ENCODE data around the gene OR9Q1.

The OR9Q1 gene

GRCh38 chr11:58011771-58012170 is 11.9 kb upstream of the OR9Q1 start:
- Histone ChIP-seq H4K12ac (ENCODE audit: low read depth, low read length) (no peak overlapping the region), H2BK120ac (ENCODE audit: insufficient read depth, low read length, poor library complexity) (no peak overlapping the region), H3K9me3 (ENCODE audit: insufficient read depth, low read depth, low read length) (no peaks in the 10 kb centered on the region), H3K4ac (ENCODE audit: low read depth, low read length) (no peak overlapping the region), H4K91ac (ENCODE audit: low read depth, low read length) (no peak overlapping the region), H4K8ac (ENCODE audit: low read depth, low read length) (no peak overlapping the region), H2BK12ac (ENCODE audit: low read length) (no peak overlapping the region), H3K4me1 (ENCODE audit: control insufficient read depth in 1 of 2, insufficient read depth in 2 of 2, low read length in 2 of 2) (no peaks in the 10 kb centered on the region), H3K27ac (ENCODE audit: low read depth, low read length) (no peak overlapping the region), H3K4me3 (ENCODE audit: low read depth, low read length) (no peak overlapping the region), H3K27me3 (ENCODE audit: insufficient read depth, low read length) (no peaks in the 10 kb centered on the region), H3K79me1 (ENCODE audit: low read length) (no peaks in the 10 kb centered on the region), H3K18ac (ENCODE audit: low read length) (no peak overlapping the region), H3K23ac (ENCODE audit: low read length) (no peak overlapping the region), H3K4me2 (ENCODE audit: low read length) (no peak overlapping the region), H2AFZ (ENCODE audit: insufficient read depth, low read length, poor library complexity) (no peak overlapping the region), H3K9ac (ENCODE audit: low read length) (no peak overlapping the region), H3K14ac (ENCODE audit: low read length) (no peak overlapping the region), H2BK5ac (ENCODE audit: low read depth, low read length, poor library complexity) (no peak overlapping the region), H3K79me2 (ENCODE audit: control insufficient read depth, insufficient read depth, low read length, poor library complexity) (no peaks in the 10 kb centered on the region), H3K36me3 (ENCODE audit: control insufficient read depth in 1 of 2, insufficient read depth in 2 of 2, low read length in 2 of 2) (no peaks in the 10 kb centered on the region), H2AK5ac (ENCODE audit: low read length) (no peak overlapping the region)
- DNase-seq: no peak
- no CpG with 5 or more reads among the region's 6 CpGs for WGBS (ENCODE audit: extremely low coverage, insufficient coverage, insufficient read length)

GRCh38 chr11:58024601-58025091 is 965 bp downstream of the OR9Q1 start:
- H4K91ac ChIP-seq (ENCODE audit: low read depth, low read length): no peak overlapping the region
- no peak overlapping the region for H4K8ac ChIP-seq (ENCODE audit: low read depth, low read length)
- H3K79me1 ChIP-seq (ENCODE audit: low read length): no peaks in the 10 kb centered on the region
- H3K9me3 ChIP-seq (ENCODE audit: insufficient read depth, low read depth, low read length): no peaks in the 10 kb centered on the region
- no peak overlapping the region for H3K14ac ChIP-seq (ENCODE audit: low read length)
- H3K79me2 ChIP-seq (ENCODE audit: control insufficient read depth, insufficient read depth, low read length, poor library complexity): no peaks in the 10 kb centered on the region
- H3K23ac ChIP-seq (ENCODE audit: low read length): no peak overlapping the region
- no peak overlapping the region for H3K4me3 ChIP-seq (ENCODE audit: low read depth, low read length)
- H3K27ac ChIP-seq (ENCODE audit: low read depth, low read length): no peak overlapping the region
- no peak overlapping the region for H2AFZ ChIP-seq (ENCODE audit: insufficient read depth, low read length, poor library complexity)
- no peak overlapping the region for H3K4ac ChIP-seq (ENCODE audit: low read depth, low read length)
- H3K9ac ChIP-seq (ENCODE audit: low read length): no peak overlapping the region
- no peak overlapping the region for H4K12ac ChIP-seq (ENCODE audit: low read depth, low read length)
- no peak overlapping the region for H2AK5ac ChIP-seq (ENCODE audit: low read length)
- H3K27me3 ChIP-seq (ENCODE audit: insufficient read depth, low read length): no peaks in the 10 kb centered on the region
- H2BK12ac ChIP-seq (ENCODE audit: low read length): no peak overlapping the region
- no peaks in the 10 kb centered on the region for H3K4me1 ChIP-seq (ENCODE audit: control insufficient read depth in 1 of 2, insufficient read depth in 2 of 2, low read length in 2 of 2)
- no peak overlapping the region for H2BK5ac ChIP-seq (ENCODE audit: low read depth, low read length, poor library complexity)
- no peak overlapping the region for H3K18ac ChIP-seq (ENCODE audit: low read length)
- WGBS (ENCODE audit: extremely low coverage, insufficient coverage, insufficient read length): no CpG with 5 or more reads among the region's 8 CpGs
- H3K4me2 ChIP-seq (ENCODE audit: low read length): no peak overlapping the region
- no peaks in the 10 kb centered on the region for H3K36me3 ChIP-seq (ENCODE audit: control insufficient read depth in 1 of 2, insufficient read depth in 2 of 2, low read length in 2 of 2)
- no peak for DNase-seq
- no peak overlapping the region for H2BK120ac ChIP-seq (ENCODE audit: insufficient read depth, low read length, poor library complexity)

- H2BK12ac ChIP-seq (ENCODE audit: low read length): no peak overlapping the region
- H3K23ac ChIP-seq (ENCODE audit: low read length): no peak overlapping the region
- no peak overlapping the region for H3K9ac ChIP-seq (ENCODE audit: low read length)
- no peak overlapping the region for H2BK120ac ChIP-seq (ENCODE audit: insufficient read depth, low read length, poor library complexity)
- no peak overlapping the region for H3K18ac ChIP-seq (ENCODE audit: low read length)
- H3K36me3 ChIP-seq (ENCODE audit: control insufficient read depth in 1 of 2, insufficient read depth in 2 of 2, low read length in 2 of 2): no peaks in the 10 kb centered on the region
- no peak overlapping the region for H3K14ac ChIP-seq (ENCODE audit: low read length)
- no peaks in the 10 kb centered on the region for H3K79me2 ChIP-seq (ENCODE audit: control insufficient read depth, insufficient read depth, low read length, poor library complexity)
- H3K4ac ChIP-seq (ENCODE audit: low read depth, low read length): no peak overlapping the region
- no peak overlapping the region for H4K91ac ChIP-seq (ENCODE audit: low read depth, low read length)
- H3K4me1 ChIP-seq (ENCODE audit: control insufficient read depth in 1 of 2, insufficient read depth in 2 of 2, low read length in 2 of 2): no peaks in the 10 kb centered on the region
- no peak overlapping the region for H3K4me3 ChIP-seq (ENCODE audit: low read depth, low read length)
- no CpG with 5 or more reads among the region's 4 CpGs for WGBS (ENCODE audit: extremely low coverage, insufficient coverage, insufficient read length)
- no peak overlapping the region for H2AK5ac ChIP-seq (ENCODE audit: low read length)
- H3K27ac ChIP-seq (ENCODE audit: low read depth, low read length): no peak overlapping the region
- no peak overlapping the region for H2BK5ac ChIP-seq (ENCODE audit: low read depth, low read length, poor library complexity)
- H3K79me1 ChIP-seq (ENCODE audit: low read length): no peaks in the 10 kb centered on the region
- no peak overlapping the region for H2AFZ ChIP-seq (ENCODE audit: insufficient read depth, low read length, poor library complexity)
- DNase-seq: peak; percentile 43 to 51
- H4K8ac ChIP-seq (ENCODE audit: low read depth, low read length): no peak overlapping the region
- no peak overlapping the region for H3K4me2 ChIP-seq (ENCODE audit: low read length)
- H3K27me3 ChIP-seq (ENCODE audit: insufficient read depth, low read length): no peaks in the 10 kb centered on the region
- H4K12ac ChIP-seq (ENCODE audit: low read depth, low read length): no peak overlapping the region
- H3K9me3 ChIP-seq (ENCODE audit: insufficient read depth, low read depth, low read length): no peaks in the 10 kb centered on the region
These were observed 3.7 kb downstream of the OR9Q1 start for GRCh38 chr11:58027341-58027740.

GRCh38 chr11:58028687-58029411 is 5.2 kb downstream of the OR9Q1 start:
- H4K12ac ChIP-seq (ENCODE audit: low read depth, low read length): no peak overlapping the region

More at GRCh38 chr11:58028687-58029411, 5.2 kb downstream of the OR9Q1 start:
- no peak overlapping the region for H3K18ac ChIP-seq (ENCODE audit: low read length)
- no peak overlapping the region for H3K14ac ChIP-seq (ENCODE audit: low read length)
- H3K79me1 ChIP-seq (ENCODE audit: low read length): no peaks in the 10 kb centered on the region
- no peak overlapping the region for H2AFZ ChIP-seq (ENCODE audit: insufficient read depth, low read length, poor library complexity)
- no peak overlapping the region for H4K91ac ChIP-seq (ENCODE audit: low read depth, low read length)
- H3K36me3 ChIP-seq (ENCODE audit: control insufficient read depth in 1 of 2, insufficient read depth in 2 of 2, low read length in 2 of 2): no peaks in the 10 kb centered on the region
- peak; percentile 51 to 65 for DNase-seq
- H3K27me3 ChIP-seq (ENCODE audit: insufficient read depth, low read length): no peaks in the 10 kb centered on the region
- no peak overlapping the region for H3K27ac ChIP-seq (ENCODE audit: low read depth, low read length)
- H3K9me3 ChIP-seq (ENCODE audit: insufficient read depth, low read depth, low read length): no peaks in the 10 kb centered on the region
- H3K4me1 ChIP-seq (ENCODE audit: control insufficient read depth in 1 of 2, insufficient read depth in 2 of 2, low read length in 2 of 2): no peaks in the 10 kb centered on the region
- H2BK12ac ChIP-seq (ENCODE audit: low read length): no peak overlapping the region
- no peak overlapping the region for H3K23ac ChIP-seq (ENCODE audit: low read length)
- no peak overlapping the region for H4K8ac ChIP-seq (ENCODE audit: low read depth, low read length)
- H2BK5ac ChIP-seq (ENCODE audit: low read depth, low read length, poor library complexity): no peak overlapping the region
- no CpG with 5 or more reads among the region's 6 CpGs for WGBS (ENCODE audit: extremely low coverage, insufficient coverage, insufficient read length)
- no peaks in the 10 kb centered on the region for H3K79me2 ChIP-seq (ENCODE audit: control insufficient read depth, insufficient read depth, low read length, poor library complexity)
- no peak overlapping the region for H3K4ac ChIP-seq (ENCODE audit: low read depth, low read length)
- H3K4me2 ChIP-seq (ENCODE audit: low read length): no peak overlapping the region
- no peak overlapping the region for H3K9ac ChIP-seq (ENCODE audit: low read length)
- H2BK120ac ChIP-seq (ENCODE audit: insufficient read depth, low read length, poor library complexity): no peak overlapping the region
- no peak overlapping the region for H2AK5ac ChIP-seq (ENCODE audit: low read length)
- H3K4me3 ChIP-seq (ENCODE audit: low read depth, low read length): no peak overlapping the region

Measured in trophoblast cell (in vitro differentiated cells and primary cell).